ENCODE measurements around the gene LGALS9B. TPM values are rescaled to one million over a fixed set of nuclear protein-coding genes. Genes with fewer than 3 reads are reported as not detected.
A peak's percentile ranks its signal among the peaks of the same experiment; 100 is the strongest.
"Not testable (repeated sequence)": the region's sequence is repeated elsewhere in the genome, so short reads cannot be mapped to it uniquely, and the experiment has no call there.

LGALS9B gene
- total and polyA plus RNA-seq, 2 experiments from 2014 or later: not detected

- H3K9me3 ChIP-seq (ENCODE audit: low read depth); H3K36me3 ChIP-seq (ENCODE audit: low read depth); H3K79me2 ChIP-seq (ENCODE audit: insufficient read depth); DNase-seq; H3K4me3 ChIP-seq; H3K27me3 ChIP-seq (replicated peaks; ENCODE audit: insufficient read depth); H3K9me2 ChIP-seq (ENCODE audit: insufficient read depth); H3K4me1 ChIP-seq (ENCODE audit: insufficient read depth); H3K9ac ChIP-seq; H4K20me1 ChIP-seq (ENCODE audit: insufficient read depth); in situ Hi-C loops (cut with MboI); H3F3A ChIP-seq (ENCODE audit: insufficient read depth); H3K27ac ChIP-seq; H3K4me2 ChIP-seq (ENCODE audit: unreplicated experiment); H2AFZ ChIP-seq: not testable (repeated sequence)
- 10 to 23% methylated on average over 9 to 10 of the region's 11 CpGs for WGBS, 2 experiments (ENCODE audit: low coverage in 1 of 2, low lambda C conversion rate in 2 of 2, missing lambda C conversion rate in 2 of 2)
Observed at GRCh38 chr17:20501896-20502295, 34.6 kb upstream of the LGALS9B start.

- in situ Hi-C loops (cut with MboI); H3K4me3 ChIP-seq; H3K27ac ChIP-seq; H3K36me3 ChIP-seq (ENCODE audit: low read depth); H3K9me3 ChIP-seq (ENCODE audit: low read depth); H3K4me2 ChIP-seq (ENCODE audit: unreplicated experiment); H3K9ac ChIP-seq; H3K79me2 ChIP-seq (ENCODE audit: insufficient read depth); DNase-seq; H4K20me1 ChIP-seq (ENCODE audit: insufficient read depth); H3K4me1 ChIP-seq (ENCODE audit: insufficient read depth); H3F3A ChIP-seq (ENCODE audit: insufficient read depth); H3K27me3 ChIP-seq (replicated peaks; ENCODE audit: insufficient read depth); H3K9me2 ChIP-seq (ENCODE audit: insufficient read depth); H2AFZ ChIP-seq: not testable (repeated sequence)
- 32 to 33% methylated on average over 4 of the region's 4 CpGs for WGBS, 2 experiments (ENCODE audit: low coverage in 1 of 2, low lambda C conversion rate in 2 of 2, missing lambda C conversion rate in 2 of 2)
Observed at GRCh38 chr17:20500346-20500745, 33.0 kb upstream of the LGALS9B start.

GRCh38 chr17:20495420-20495819 lies 28.1 kb upstream of the LGALS9B start:
- H3F3A ChIP-seq (ENCODE audit: insufficient read depth); in situ Hi-C loops (cut with MboI); H3K4me1 ChIP-seq (ENCODE audit: insufficient read depth); H3K9ac ChIP-seq; H3K4me3 ChIP-seq; DNase-seq; H3K4me2 ChIP-seq (ENCODE audit: unreplicated experiment); H4K20me1 ChIP-seq (ENCODE audit: insufficient read depth); H3K36me3 ChIP-seq (ENCODE audit: low read depth); H2AFZ ChIP-seq; H3K27me3 ChIP-seq (replicated peaks; ENCODE audit: insufficient read depth); H3K27ac ChIP-seq; H3K9me2 ChIP-seq (ENCODE audit: insufficient read depth); H3K9me3 ChIP-seq (ENCODE audit: low read depth); H3K79me2 ChIP-seq (ENCODE audit: insufficient read depth): not testable (repeated sequence)
- 23 to 28% methylated on average over 4 to 5 of the region's 5 CpGs for WGBS, 2 experiments (ENCODE audit: low coverage in 1 of 2, low lambda C conversion rate in 2 of 2, missing lambda C conversion rate in 2 of 2)

- H4K20me1 ChIP-seq (ENCODE audit: insufficient read depth); DNase-seq; H3K4me2 ChIP-seq (ENCODE audit: unreplicated experiment); H3F3A ChIP-seq (ENCODE audit: insufficient read depth); H3K36me3 ChIP-seq (ENCODE audit: low read depth); H3K9me2 ChIP-seq (ENCODE audit: insufficient read depth); in situ Hi-C loops (cut with MboI); H3K27ac ChIP-seq; H3K4me3 ChIP-seq; H3K79me2 ChIP-seq (ENCODE audit: insufficient read depth); H3K9ac ChIP-seq; H2AFZ ChIP-seq; H3K27me3 ChIP-seq (replicated peaks; ENCODE audit: insufficient read depth); H3K9me3 ChIP-seq (ENCODE audit: low read depth); H3K4me1 ChIP-seq (ENCODE audit: insufficient read depth): not testable (repeated sequence)
- WGBS, 2 experiments (ENCODE audit: low coverage in 1 of 2, low lambda C conversion rate in 2 of 2, missing lambda C conversion rate in 2 of 2): 72 to 78% methylated on average over 8 of the region's 9 CpGs
Observed at GRCh38 chr17:20494735-20495134, 27.4 kb upstream of the LGALS9B start.

- H3K36me3 ChIP-seq (ENCODE audit: low read depth); H4K20me1 ChIP-seq (ENCODE audit: insufficient read depth); H3F3A ChIP-seq (ENCODE audit: insufficient read depth); H3K79me2 ChIP-seq (ENCODE audit: insufficient read depth); H3K4me3 ChIP-seq; H3K27me3 ChIP-seq (replicated peaks; ENCODE audit: insufficient read depth); H3K9me2 ChIP-seq (ENCODE audit: insufficient read depth); H3K9me3 ChIP-seq (ENCODE audit: low read depth); in situ Hi-C loops (cut with MboI); H3K9ac ChIP-seq; H3K4me1 ChIP-seq (ENCODE audit: insufficient read depth); H3K4me2 ChIP-seq (ENCODE audit: unreplicated experiment); DNase-seq; H2AFZ ChIP-seq; H3K27ac ChIP-seq: not testable (repeated sequence)
- WGBS, 2 experiments (ENCODE audit: low coverage in 1 of 2, low lambda C conversion rate in 2 of 2, missing lambda C conversion rate in 2 of 2): 78 to 100% methylated on average over 1 to 6 of the region's 9 CpGs
Observed at GRCh38 chr17:20494147-20494546, 26.8 kb upstream of the LGALS9B start.

- H3K36me3 ChIP-seq (ENCODE audit: low read depth); H4K20me1 ChIP-seq (ENCODE audit: insufficient read depth); H3K4me2 ChIP-seq (ENCODE audit: unreplicated experiment); H3K79me2 ChIP-seq (ENCODE audit: insufficient read depth); H3K9me2 ChIP-seq (ENCODE audit: insufficient read depth); H3K9me3 ChIP-seq (ENCODE audit: low read depth); H2AFZ ChIP-seq; H3K4me3 ChIP-seq; H3F3A ChIP-seq (ENCODE audit: insufficient read depth); H3K27me3 ChIP-seq (replicated peaks; ENCODE audit: insufficient read depth); in situ Hi-C loops (cut with MboI); H3K27ac ChIP-seq; H3K4me1 ChIP-seq (ENCODE audit: insufficient read depth); DNase-seq; H3K9ac ChIP-seq: not testable (repeated sequence)
- 41 to 48% methylated on average over 7 of the region's 8 CpGs for WGBS, 2 experiments (ENCODE audit: low coverage in 1 of 2, low lambda C conversion rate in 2 of 2, missing lambda C conversion rate in 2 of 2)
Observed at GRCh38 chr17:20492971-20493370, 25.6 kb upstream of the LGALS9B start.

- 16 to 60% methylated on average over 1 to 4 of the region's 6 CpGs for WGBS, 2 experiments (ENCODE audit: low coverage in 1 of 2, low lambda C conversion rate in 2 of 2, missing lambda C conversion rate in 2 of 2)
- not testable (repeated sequence) for H3K4me2 ChIP-seq (ENCODE audit: unreplicated experiment)
Observed at GRCh38 chr17:20492099-20492498, 24.8 kb upstream of the LGALS9B start.

GRCh38 chr17:20484930-20485329 lies 17.6 kb upstream of the LGALS9B start:
- H4K20me1 ChIP-seq (ENCODE audit: insufficient read depth); H2AFZ ChIP-seq; H3K9me2 ChIP-seq (ENCODE audit: insufficient read depth); H3K4me1 ChIP-seq (ENCODE audit: insufficient read depth); H3K9ac ChIP-seq; H3K27me3 ChIP-seq (replicated peaks; ENCODE audit: insufficient read depth); H3K36me3 ChIP-seq (ENCODE audit: low read depth); H3K9me3 ChIP-seq (ENCODE audit: low read depth); in situ Hi-C loops (cut with MboI); H3K79me2 ChIP-seq (ENCODE audit: insufficient read depth); H3F3A ChIP-seq (ENCODE audit: insufficient read depth): not testable (repeated sequence)
- DNase-seq: peak; percentile 54
- WGBS, 2 experiments (ENCODE audit: low coverage in 1 of 2, low lambda C conversion rate in 2 of 2, missing lambda C conversion rate in 2 of 2): 4 to 8% methylated on average over 5 to 6 of the region's 6 CpGs
- H3K4me2 ChIP-seq (ENCODE audit: unreplicated experiment): peak overlapping the region; percentile 68
- peak overlapping the region; percentile 48; the same call in 1 of the 2 replicates for H3K27ac ChIP-seq
- peak overlapping the region; percentile 43; the same call in 1 of the 2 replicates for H3K4me3 ChIP-seq

More at GRCh38 chr17:20492099-20492498, 24.8 kb upstream of the LGALS9B start:
- H3F3A ChIP-seq (ENCODE audit: insufficient read depth); in situ Hi-C loops (cut with MboI); H4K20me1 ChIP-seq (ENCODE audit: insufficient read depth); H3K36me3 ChIP-seq (ENCODE audit: low read depth); H3K4me3 ChIP-seq; H3K9me3 ChIP-seq (ENCODE audit: low read depth); H3K27ac ChIP-seq; H2AFZ ChIP-seq; H3K79me2 ChIP-seq (ENCODE audit: insufficient read depth); H3K9ac ChIP-seq; H3K4me1 ChIP-seq (ENCODE audit: insufficient read depth); H3K9me2 ChIP-seq (ENCODE audit: insufficient read depth); DNase-seq; H3K27me3 ChIP-seq (replicated peaks; ENCODE audit: insufficient read depth): not testable (repeated sequence)

Data from GM23248 (cell line).